ENCODE data around the gene ZC2HC1B.

ZC2HC1B gene

GRCh38 chr6:143836150-143836549, 28.1 kb upstream of the ZC2HC1B start:
- TF ChIP-seq CTCF (IDR thresholded peaks at IDR 0.05; ENCODE audit: low read depth, low read length) = no peak
- Histone ChIP-seq H3K9me3 (ENCODE audit: severe bottlenecking) (no peaks in the 10 kb centered on the region), H3K4me3 (ENCODE audit: low read depth, low read length) (no peak overlapping the region)

GRCh38 chr6:143838395-143838794, 25.9 kb upstream of the ZC2HC1B start:
- no peak for TF ChIP-seq CTCF (IDR thresholded peaks at IDR 0.05; ENCODE audit: low read depth, low read length)
- Histone ChIP-seq H3K27ac (no peak overlapping the region), H3K36me3 (peaks cover 2% of the 10 kb centered on the region; the same call in 1 of the 2 replicates), H3K9me3 (ENCODE audit: severe bottlenecking) (no peaks in the 10 kb centered on the region), H3K27me3 (ENCODE audit: insufficient read depth, low read depth, severe bottlenecking) (no peaks in the 10 kb centered on the region), H3K4me3 (ENCODE audit: low read depth, low read length) (no peak overlapping the region)
- no peak for DNase-seq

More at GRCh38 chr6:143836150-143836549, 28.1 kb upstream of the ZC2HC1B start:
- Histone ChIP-seq H3K27ac (no peak overlapping the region), H3K36me3 (no peaks in the 10 kb centered on the region), H3K27me3 (ENCODE audit: insufficient read depth, low read depth, severe bottlenecking) (no peaks in the 10 kb centered on the region)
- DNase-seq = no peak

GRCh38 chr6:143839196-143839595, 25.1 kb upstream of the ZC2HC1B start:
- no peak overlapping the region for H3K4me3 ChIP-seq (ENCODE audit: low read depth, low read length)
- no peak overlapping the region for H3K27ac ChIP-seq
- no peaks in the 10 kb centered on the region for H3K27me3 ChIP-seq (ENCODE audit: insufficient read depth, low read depth, severe bottlenecking)
- H3K36me3 ChIP-seq = peaks cover 2% of the 10 kb centered on the region; the same call in 1 of the 2 replicates
- no peaks in the 10 kb centered on the region for H3K9me3 ChIP-seq (ENCODE audit: severe bottlenecking)
- TF ChIP-seq CTCF (IDR thresholded peaks at IDR 0.05; ENCODE audit: low read depth, low read length) = no peak
- DNase-seq = no peak

GRCh38 chr6:143840595-143841265, 23.5 kb upstream of the ZC2HC1B start:
- H3K27ac ChIP-seq = no peak overlapping the region
- H3K27me3 ChIP-seq (ENCODE audit: insufficient read depth, low read depth, severe bottlenecking) = no peaks in the 10 kb centered on the region
- no peak for DNase-seq
- no peak overlapping the region for H3K4me3 ChIP-seq (ENCODE audit: low read depth, low read length)
- no peak for TF ChIP-seq CTCF (IDR thresholded peaks at IDR 0.05; ENCODE audit: low read depth, low read length)
- H3K9me3 ChIP-seq (ENCODE audit: severe bottlenecking) = no peaks in the 10 kb centered on the region
- H3K36me3 ChIP-seq = peaks cover 17% of the 10 kb centered on the region

- no peaks in the 10 kb centered on the region for H3K27me3 ChIP-seq (ENCODE audit: insufficient read depth, low read depth, severe bottlenecking)
Measured at GRCh38 chr6:143842461-143842901, 21.8 kb upstream of the ZC2HC1B start.

More at GRCh38 chr6:143842461-143842901, 21.8 kb upstream of the ZC2HC1B start:
- peak overlapping the region; percentile 93 for H3K27ac ChIP-seq
- peaks cover 34% of the 10 kb centered on the region for H3K36me3 ChIP-seq
- no peak for DNase-seq
- H3K9me3 ChIP-seq (ENCODE audit: severe bottlenecking) = no peaks in the 10 kb centered on the region
- no peak for TF ChIP-seq CTCF (IDR thresholded peaks at IDR 0.05; ENCODE audit: low read depth, low read length)
- peak overlapping the region; percentile 60 for H3K4me3 ChIP-seq (ENCODE audit: low read depth, low read length)
